Stomach (tissue), 9 donors: ENCODE measurements around the gene IGFBP3. TPM values are rescaled to one million over a fixed set of nuclear protein-coding genes. Genes with fewer than 3 reads are reported as not detected.

Source experiments
- DNase-seq, 2 donors: peaks; one replicate each; pipeline versions ENCODE4 v3.0.0 to v3.0.0-alpha.2; 2013 to 2019
- H3K27ac ChIP-seq, 5 donors: fragments of 200-600 bp in 4 of 5; sonication (generic) in 4 of 5; one replicate each; pipeline ENCODE4 v1.5.1; 2013 to 2019; ENCODE audit warnings: mild to moderate bottlenecking in 1 of 5, moderate library complexity in 1 of 5
- H3K27me3 ChIP-seq, 3 donors: fragments of 200-600 bp; sonication (generic); one replicate each; pipeline ENCODE4 v1.5.1; 2017 to 2019; ENCODE audit warnings: mixed run types in 1 of 3
- H3K36me3 ChIP-seq, 4 donors: fragments of 200-600 bp; sonication (generic); 1 replicate in 3 of 4; 2 replicates in 1 of 4; pipeline ENCODE4 v1.5.1; 2016 to 2019
- H3K4me1 ChIP-seq, 4 donors: fragments of 200-600 bp; sonication (generic); one replicate each; pipeline ENCODE4 v1.5.1; 2016 to 2019
- H3K4me3 ChIP-seq, 4 donors: fragments of 200-600 bp; sonication (generic) in 3 of 4; one replicate each; pipeline ENCODE4 v1.5.1; 2016 to 2019; ENCODE audit warnings: mild to moderate bottlenecking in 1 of 4
- H3K9me3 ChIP-seq, 4 donors: fragments of 200-600 bp; sonication (generic); one replicate each; pipeline ENCODE4 v1.5.1; 2016 to 2019
- EP300 ChIP-seq: sonication (generic); formaldehyde crosslinking; IDR thresholded peaks from one replicate; pipeline ENCODE4 v1.6.1; 2017; ENCODE audit warnings: antibody characterized with exemption
- POLR2A ChIP-seq, 4 donors: fragments of 450-650 bp; IDR thresholded peaks; one replicate each; pipeline ENCODE4 v1.6.1; 2016; ENCODE audit warnings: antibody characterized with exemption in 4 of 4, control low read depth in 2 of 4, mild to moderate bottlenecking in 1 of 4, moderate library complexity in 1 of 4
- POLR2AphosphoS5 ChIP-seq, 3 donors: sonication (generic); formaldehyde crosslinking; IDR thresholded peaks; one replicate each; pipeline ENCODE4 v1.6.1; 2016; ENCODE audit warnings: antibody characterized with exemption in 3 of 3
- WGBS, 5 donors: extraction: QIAGEN DNeasy Blood & Tissue Kit in 3 of 5; methylation state at CpG; one replicate each; pipeline versions ENCODE4 v1.1.5 to v1.1.7; 2013 to 2018; 5-methylcytosine and 5-hydroxymethylcytosine counted together
- intact Hi-C: fragments of 100-400 bp; cut with DNase I; formaldehyde crosslinking; loops from one replicate; pipeline ENCODE4 v1.15.1; 2023; ENCODE audit warnings: low total_unique reads
- polyA plus RNA-seq, 3 donors: library from polyadenylated mRNA; stranded (reverse); fragments of 200-250 nt; gene quantifications; one replicate each; pipeline ENCODE4 v1.2.3, GENCODE V29; 2013
- total RNA-seq, 5 donors: library from RNA; depleted of rRNA; stranded (reverse); fragments of >200 nt; gene quantifications; one replicate each; pipeline versions ENCODE4 v1.1.0 to v1.2.3, GENCODE V29; 2014 to 2016
- TF ChIP-seq, protein P1 (sequence below), 7 experiments: fragments of 450-650 bp in 4 of 7; fragments of 200-600 bp in 3 of 7; sonication (generic) in 3 of 7; IDR thresholded peaks; one replicate each; pipeline ENCODE4 v1.5.1; 2016 to 2019; ENCODE audit warnings: antibody characterized with exemption in 7 of 7, control low read depth in 2 of 7, mild to moderate bottlenecking in 1 of 7
- donor health status: healthy with polysubstance abuse.
- donor health status: Bipolar disorder and iron deficiency.
- donor health status: healthy.

IGFBP3 gene
- total and polyA plus RNA-seq, 8 donors = 12.1 to 218 (median 53.9) TPM

DNA sequence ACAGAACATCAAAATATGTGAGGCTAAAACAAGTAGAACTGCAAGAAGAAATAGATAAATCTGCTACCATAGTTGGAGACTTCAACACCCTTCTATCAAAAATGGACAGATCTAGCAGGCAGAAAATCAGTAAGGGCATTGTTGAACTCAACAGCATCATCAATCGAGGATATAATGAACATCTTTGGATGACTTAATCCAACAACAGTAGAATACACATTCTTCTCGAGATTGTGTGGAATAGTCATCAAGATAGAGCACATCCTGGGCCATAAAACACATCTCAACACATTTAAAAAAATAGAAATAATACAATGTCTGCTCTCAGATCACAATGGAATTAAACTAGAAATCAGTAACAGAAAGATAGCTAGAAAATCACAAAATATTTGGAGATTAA is 22.9 kb downstream of the IGFBP3 start:
- intact Hi-C loops = no loop called here
- Histone ChIP-seq H3K4me1 (no peaks in the 10 kb centered on the region), H3K4me3 (no peak overlapping the region), H3K27ac (no peak overlapping the region), H3K9me3 (peaks cover 0 to 6% (median 2%) of the 10 kb centered on the region in 4 donors), H3K36me3 (no peaks in the 10 kb centered on the region), H3K27me3 (peaks cover 0 to 22% (median 0%) of the 10 kb centered on the region in 3 donors)
- DNase-seq = no peak
- 56 to 89% (median 71%) methylated on average over 2 of the region's 2 CpGs for WGBS, 5 donors
- TF ChIP-seq POLR2AphosphoS5 (IDR thresholded peaks at IDR 0.05) (no peak), POLR2A (IDR thresholded peaks at IDR 0.05) (no peak), EP300 (no peak)
- TF ChIP-seq, protein P1, sequence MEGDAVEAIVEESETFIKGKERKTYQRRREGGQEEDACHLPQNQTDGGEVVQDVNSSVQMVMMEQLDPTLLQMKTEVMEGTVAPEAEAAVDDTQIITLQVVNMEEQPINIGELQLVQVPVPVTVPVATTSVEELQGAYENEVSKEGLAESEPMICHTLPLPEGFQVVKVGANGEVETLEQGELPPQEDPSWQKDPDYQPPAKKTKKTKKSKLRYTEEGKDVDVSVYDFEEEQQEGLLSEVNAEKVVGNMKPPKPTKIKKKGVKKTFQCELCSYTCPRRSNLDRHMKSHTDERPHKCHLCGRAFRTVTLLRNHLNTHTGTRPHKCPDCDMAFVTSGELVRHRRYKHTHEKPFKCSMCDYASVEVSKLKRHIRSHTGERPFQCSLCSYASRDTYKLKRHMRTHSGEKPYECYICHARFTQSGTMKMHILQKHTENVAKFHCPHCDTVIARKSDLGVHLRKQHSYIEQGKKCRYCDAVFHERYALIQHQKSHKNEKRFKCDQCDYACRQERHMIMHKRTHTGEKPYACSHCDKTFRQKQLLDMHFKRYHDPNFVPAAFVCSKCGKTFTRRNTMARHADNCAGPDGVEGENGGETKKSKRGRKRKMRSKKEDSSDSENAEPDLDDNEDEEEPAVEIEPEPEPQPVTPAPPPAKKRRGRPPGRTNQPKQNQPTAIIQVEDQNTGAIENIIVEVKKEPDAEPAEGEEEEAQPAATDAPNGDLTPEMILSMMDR (IDR thresholded peaks at IDR 0.05) = no peak

DNA sequence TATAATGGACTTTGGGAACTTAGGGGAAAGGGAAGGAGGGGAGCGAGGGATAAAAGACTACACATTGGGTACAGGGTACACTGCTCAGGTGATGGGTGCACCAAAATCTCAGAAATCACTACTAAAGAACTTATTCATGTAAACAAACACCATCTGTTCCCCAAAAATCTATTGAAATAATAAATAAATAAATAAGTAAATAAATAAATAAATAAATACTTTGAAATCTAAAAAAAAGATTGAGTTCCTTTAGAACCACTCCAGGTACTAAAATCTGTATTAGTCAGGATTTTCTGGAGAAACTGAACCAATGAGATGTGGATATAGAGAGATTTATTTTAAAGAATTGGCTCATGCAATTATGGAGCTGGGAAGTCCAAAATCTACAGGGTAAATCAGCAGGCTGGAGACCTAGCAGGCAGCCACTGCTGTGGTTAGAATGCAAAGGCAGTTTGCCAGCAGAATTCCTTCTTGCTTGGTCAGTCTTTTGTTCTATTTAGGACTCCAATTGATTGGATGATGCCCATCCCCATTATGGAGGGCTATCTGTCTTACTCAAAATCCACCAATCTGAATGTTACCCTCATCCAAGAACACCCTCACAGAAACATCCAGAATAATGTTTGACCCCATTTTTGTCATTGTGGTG is 23.9 kb downstream of the IGFBP3 start:
- H3K4me3 ChIP-seq = no peak overlapping the region
- peaks cover 0 to 25% (median 0%) of the 10 kb centered on the region in 3 donors for H3K27me3 ChIP-seq
- TF ChIP-seq POLR2AphosphoS5 (IDR thresholded peaks at IDR 0.05) (no peak), EP300 (no peak)
- TF ChIP-seq, protein P1 (IDR thresholded peaks at IDR 0.05) = no peak
- intact Hi-C loops = no loop called here
- DNase-seq = no peak
- WGBS, 5 donors = 88 to 100% (median 97%) methylated on average over 1 of the region's 1 CpG
- no peaks in the 10 kb centered on the region for H3K36me3 ChIP-seq
- no peaks in the 10 kb centered on the region for H3K9me3 ChIP-seq
- no peak overlapping the region for H3K27ac ChIP-seq
- H3K4me1 ChIP-seq = no peaks in the 10 kb centered on the region

DNA sequence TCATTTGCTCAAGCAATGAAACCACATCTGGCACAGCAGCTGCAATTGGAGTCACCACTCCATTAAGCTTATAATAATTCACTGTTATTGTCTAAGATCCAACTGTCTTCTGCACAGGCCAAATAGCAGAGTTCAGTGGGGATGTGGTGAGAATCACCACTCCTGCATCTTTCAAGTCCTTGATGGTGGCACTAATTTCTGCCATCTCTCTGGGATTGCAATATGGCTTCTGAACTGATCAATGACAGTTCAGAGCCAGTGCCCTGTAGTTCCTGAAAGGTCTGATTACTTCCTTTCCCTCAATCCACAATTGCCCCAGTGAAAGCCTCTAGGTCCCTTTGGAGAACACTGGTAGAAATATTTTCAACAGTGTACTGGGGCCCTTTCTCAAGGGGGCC is 26.4 kb downstream of the IGFBP3 start:
- Histone ChIP-seq H3K4me3 (no peak overlapping the region), H3K27me3 (peaks cover 0 to 32% (median 5%) of the 10 kb centered on the region in 3 donors), H3K36me3 (no peaks in the 10 kb centered on the region), H3K27ac (no peak overlapping the region), H3K9me3 (no peaks in the 10 kb centered on the region), H3K4me1 (no peaks in the 10 kb centered on the region)
- no peak for DNase-seq
- TF ChIP-seq POLR2A (IDR thresholded peaks at IDR 0.05) = no peak
- TF ChIP-seq, protein P1 (IDR thresholded peaks at IDR 0.05) = no peak
- TF ChIP-seq EP300 = no peak
- no peak for TF ChIP-seq POLR2AphosphoS5 (IDR thresholded peaks at IDR 0.05)
- intact Hi-C loops = no loop called here

DNA sequence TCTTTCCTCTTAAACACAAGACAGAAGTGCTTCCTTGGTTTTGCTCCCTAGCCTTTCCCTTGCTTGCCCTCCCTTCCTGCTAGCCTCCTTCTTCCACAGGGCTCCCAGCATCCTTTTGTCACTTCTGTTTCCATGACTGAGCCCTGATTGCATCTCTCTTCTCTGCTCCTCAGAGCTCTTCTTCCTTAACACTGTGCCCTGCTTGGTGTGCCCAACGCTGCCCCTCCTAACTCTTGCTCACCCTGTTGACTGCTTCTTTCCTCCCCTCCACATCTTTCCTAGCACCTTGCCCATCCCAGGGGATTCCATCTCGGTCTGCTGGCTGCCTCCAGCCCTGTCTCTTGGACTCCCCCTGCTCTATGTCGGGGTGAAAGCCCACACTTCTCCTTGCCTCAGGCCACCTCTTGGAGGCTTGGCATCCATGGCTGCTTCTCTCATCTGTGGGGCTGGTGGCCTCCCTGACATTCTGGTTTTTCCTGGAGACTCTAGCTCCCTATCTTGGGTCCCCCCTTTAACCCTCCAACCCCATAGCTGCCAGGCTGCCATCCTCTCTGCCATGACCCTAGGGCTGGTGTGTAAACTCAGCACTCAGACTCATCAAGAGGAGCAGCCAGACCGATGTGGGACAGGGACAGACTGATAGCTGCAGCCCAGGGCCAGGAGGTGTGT is 26.9 kb downstream of the IGFBP3 start:
- intact Hi-C loops = no loop called here
- Histone ChIP-seq H3K9me3 (no peaks in the 10 kb centered on the region), H3K4me3 (no peak overlapping the region), H3K27me3 (peaks cover 0 to 37% (median 10%) of the 10 kb centered on the region in 3 donors), H3K4me1 (peaks cover 0 to 4% (median under 1%) of the 10 kb centered on the region in 4 donors), H3K36me3 (no peaks in the 10 kb centered on the region), H3K27ac (no peak overlapping the region)
- TF ChIP-seq, protein P1 (IDR thresholded peaks at IDR 0.05) = no peak
- TF ChIP-seq POLR2AphosphoS5 (IDR thresholded peaks at IDR 0.05) (no peak), POLR2A (IDR thresholded peaks at IDR 0.05) (no peak), EP300 (no peak)
- WGBS, 5 donors = 63 to 70% (median 68%) methylated on average over 4 of the region's 4 CpGs
- no peak for DNase-seq
